MM.1S (cell line): ENCODE data around the gene OR10W1.

Experiments used
- DNase-seq: peaks from one replicate; pipeline ENCODE4 v3.0.0-alpha.2; 2015
- H2AFZ ChIP-seq: fragments of 300-600 bp; sonication (generic); 2 replicates; pipeline ENCODE4 v1.6.0; 2016; ENCODE audit warnings: antibody characterized with exemption, low read length
- H3F3A ChIP-seq: fragments of 300-600 bp; sonication (generic); 2 replicates; pipeline ENCODE4 v1.6.1; 2016; ENCODE audit warnings: mild to moderate bottlenecking, antibody characterized with exemption, low read length, moderate library complexity, mixed read lengths; ENCODE audit not compliant: insufficient read depth
- H3K27ac ChIP-seq: fragments of 300-600 bp; sonication (generic); 2 replicates; pipeline ENCODE4 v1.5.1; 2016; ENCODE audit warnings: mild to moderate bottlenecking, low read length
- H3K27me3 ChIP-seq: fragments of 300-600 bp; sonication (generic); replicated peaks from 2 replicates; pipeline ENCODE4 v1.6.0; 2016; ENCODE audit warnings: low read length; ENCODE audit not compliant: insufficient read depth
- H3K36me3 ChIP-seq: fragments of 300-600 bp; sonication (generic); replicated peaks from 2 replicates; pipeline ENCODE4 v1.6.1; 2016; ENCODE audit warnings: mild to moderate bottlenecking, low read length, mixed read lengths; ENCODE audit not compliant: insufficient read depth
- H3K4me1 ChIP-seq: fragments of 300-600 bp; sonication (generic); 2 replicates; pipeline ENCODE4 v1.6.1; 2016; ENCODE audit warnings: low read length, mixed read lengths
- H3K4me2 ChIP-seq: fragments of 300-600 bp; sonication (generic); 2 replicates; pipeline ENCODE4 v1.6.0; 2016; ENCODE audit warnings: low read depth, low read length
- H3K4me3 ChIP-seq: fragments of 300-600 bp; sonication (generic); 2 replicates; pipeline ENCODE4 v1.5.1; 2016; ENCODE audit warnings: low read length, mixed read lengths
- H3K79me2 ChIP-seq: fragments of 300-600 bp; sonication (generic); 2 replicates; pipeline ENCODE4 v1.6.1; 2016; ENCODE audit warnings: mixed run types, low read length, mixed read lengths
- H3K9ac ChIP-seq: fragments of 300-600 bp; sonication (generic); 2 replicates; pipeline ENCODE4 v1.6.1; 2016; ENCODE audit warnings: low read length, mixed read lengths
- H3K9me2 ChIP-seq: fragments of 300-600 bp; sonication (generic); replicated peaks from 2 replicates; pipeline ENCODE4 v1.6.1; 2016; ENCODE audit warnings: mild to moderate bottlenecking, low read length, mixed read lengths; ENCODE audit not compliant: insufficient read depth
- H3K9me3 ChIP-seq: fragments of 300-600 bp; sonication (generic); replicated peaks from 2 replicates; pipeline ENCODE4 v1.6.1; 2016; ENCODE audit warnings: mild to moderate bottlenecking, low read length, mixed read lengths; ENCODE audit not compliant: insufficient read depth
- H4K20me1 ChIP-seq: fragments of 300-600 bp; sonication (generic); 2 replicates; pipeline ENCODE4 v1.6.1; 2016; ENCODE audit warnings: mild to moderate bottlenecking, low read length, moderate library complexity, mixed read lengths; ENCODE audit not compliant: insufficient read depth
- EZH2 ChIP-seq: fragments of 300-600 bp; sonication (generic); optimal IDR thresholded peaks from 2 replicates; pipeline ENCODE3; 2017; ENCODE audit warnings: low read depth, mild to moderate bottlenecking, antibody characterized with exemption, low read length, mixed read lengths
- EZH2phosphoT487 ChIP-seq: fragments of 300-600 bp; sonication (generic); IDR thresholded peaks from 2 replicates; pipeline ENCODE4 v1.6.1; 2018; ENCODE audit warnings: antibody characterized with exemption, low read length
- TF ChIP-seq, protein P1 (sequence below): fragments of 300-600 bp; sonication (generic); IDR thresholded peaks from 2 replicates; pipeline ENCODE4 v1.5.1; 2016; ENCODE audit warnings: antibody characterized with exemption, low read length, mixed read lengths

The OR10W1 gene

DNA sequence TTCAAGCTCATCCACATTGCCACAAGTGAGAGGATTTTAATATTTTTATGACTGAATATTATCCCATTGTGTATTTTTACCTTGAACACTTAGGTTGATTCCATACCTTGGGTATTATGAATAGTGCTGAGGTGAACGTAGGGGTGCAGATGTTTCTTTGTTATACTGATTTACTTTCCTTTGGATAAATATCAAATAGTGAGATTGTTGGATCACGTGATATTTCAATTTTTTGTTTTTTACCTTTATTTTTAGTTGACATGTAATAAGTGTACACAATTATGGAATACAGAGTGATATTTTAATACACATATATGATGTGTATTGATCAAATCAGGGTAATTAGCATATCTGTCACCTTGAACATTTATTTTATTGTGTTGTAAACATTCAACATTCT lies 8.1 kb downstream of the OR10W1 start:
- no peaks in the 10 kb centered on the region for H3K4me1 ChIP-seq
- H3K4me2 ChIP-seq: no peak overlapping the region
- no peaks in the 10 kb centered on the region for H3K27me3 ChIP-seq
- H3K36me3 ChIP-seq: no peaks in the 10 kb centered on the region
- H3F3A ChIP-seq: no peaks in the 10 kb centered on the region
- no peaks in the 10 kb centered on the region for H3K79me2 ChIP-seq
- H3K9me2 ChIP-seq: no peaks in the 10 kb centered on the region
- TF ChIP-seq EZH2phosphoT487 (no peak), EZH2 (no peak)
- TF ChIP-seq, protein P1, sequence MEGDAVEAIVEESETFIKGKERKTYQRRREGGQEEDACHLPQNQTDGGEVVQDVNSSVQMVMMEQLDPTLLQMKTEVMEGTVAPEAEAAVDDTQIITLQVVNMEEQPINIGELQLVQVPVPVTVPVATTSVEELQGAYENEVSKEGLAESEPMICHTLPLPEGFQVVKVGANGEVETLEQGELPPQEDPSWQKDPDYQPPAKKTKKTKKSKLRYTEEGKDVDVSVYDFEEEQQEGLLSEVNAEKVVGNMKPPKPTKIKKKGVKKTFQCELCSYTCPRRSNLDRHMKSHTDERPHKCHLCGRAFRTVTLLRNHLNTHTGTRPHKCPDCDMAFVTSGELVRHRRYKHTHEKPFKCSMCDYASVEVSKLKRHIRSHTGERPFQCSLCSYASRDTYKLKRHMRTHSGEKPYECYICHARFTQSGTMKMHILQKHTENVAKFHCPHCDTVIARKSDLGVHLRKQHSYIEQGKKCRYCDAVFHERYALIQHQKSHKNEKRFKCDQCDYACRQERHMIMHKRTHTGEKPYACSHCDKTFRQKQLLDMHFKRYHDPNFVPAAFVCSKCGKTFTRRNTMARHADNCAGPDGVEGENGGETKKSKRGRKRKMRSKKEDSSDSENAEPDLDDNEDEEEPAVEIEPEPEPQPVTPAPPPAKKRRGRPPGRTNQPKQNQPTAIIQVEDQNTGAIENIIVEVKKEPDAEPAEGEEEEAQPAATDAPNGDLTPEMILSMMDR: no peak
- no peak for DNase-seq
- no peak overlapping the region for H3K9ac ChIP-seq
- H2AFZ ChIP-seq: 0 out of 2 replicates have a peak overlapping the region, but pooled peaks have one; percentile 15
- H4K20me1 ChIP-seq: no peaks in the 10 kb centered on the region
- no peaks in the 10 kb centered on the region for H3K9me3 ChIP-seq
- H3K27ac ChIP-seq: no peak overlapping the region
- H3K4me3 ChIP-seq: no peak overlapping the region

DNA sequence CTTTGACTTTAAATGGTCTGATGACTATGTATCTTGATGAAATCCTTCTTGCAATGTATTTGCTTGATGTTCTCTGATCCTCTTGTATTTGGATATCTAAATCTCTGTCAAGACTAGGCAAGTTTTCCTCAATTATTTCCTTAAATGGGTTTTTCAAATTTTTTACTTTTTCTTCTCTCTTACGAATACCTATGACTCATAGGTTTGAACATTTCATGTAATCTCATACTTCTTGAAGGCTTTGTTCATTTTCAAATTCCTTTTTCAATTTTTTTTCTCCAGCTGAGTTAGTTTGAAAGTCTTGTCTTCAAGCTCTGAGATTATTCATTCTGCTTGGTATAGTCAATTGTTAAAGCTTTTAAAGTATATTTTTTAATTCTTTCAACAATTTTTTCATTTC lies 13.1 kb downstream of the OR10W1 start:
- no peaks in the 10 kb centered on the region for H3K27me3 ChIP-seq
- H3K4me2 ChIP-seq: no peak overlapping the region
- H3K9me2 ChIP-seq: no peaks in the 10 kb centered on the region
- no peak for DNase-seq
- H3K4me1 ChIP-seq: no peaks in the 10 kb centered on the region
- H4K20me1 ChIP-seq: no peaks in the 10 kb centered on the region
- no peak for TF ChIP-seq EZH2phosphoT487
- no peak for TF ChIP-seq EZH2
- TF ChIP-seq, protein P1: no peak
- H3K9me3 ChIP-seq: no peaks in the 10 kb centered on the region
- H3K9ac ChIP-seq: no peak overlapping the region
- no peak overlapping the region for H3K27ac ChIP-seq
- H3F3A ChIP-seq: no peaks in the 10 kb centered on the region
- no peaks in the 10 kb centered on the region for H3K79me2 ChIP-seq
- H2AFZ ChIP-seq: no peak overlapping the region
- H3K4me3 ChIP-seq: no peak overlapping the region
- H3K36me3 ChIP-seq: no peaks in the 10 kb centered on the region

DNA sequence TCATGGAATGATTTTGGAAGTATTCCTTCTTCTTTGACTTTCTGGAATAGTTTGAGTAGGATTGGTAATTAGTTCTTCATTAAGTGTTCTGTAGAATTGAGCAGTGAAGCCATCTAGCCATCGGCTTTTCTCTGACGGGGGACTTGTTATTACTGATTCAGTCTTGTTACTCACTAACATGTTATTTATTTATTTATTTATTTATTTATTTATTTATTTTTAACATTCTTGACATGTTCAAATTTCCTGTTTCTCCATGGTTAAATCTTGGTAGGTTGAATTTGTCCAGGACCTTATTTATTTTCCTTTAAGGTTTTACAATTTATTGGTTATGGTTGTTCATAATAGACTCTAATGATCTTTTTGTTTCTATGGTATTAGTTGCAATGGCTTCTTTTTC lies 24.1 kb downstream of the OR10W1 start:
- H3K9me2 ChIP-seq: no peaks in the 10 kb centered on the region
- no peaks in the 10 kb centered on the region for H3K27me3 ChIP-seq
- no peaks in the 10 kb centered on the region for H3K4me1 ChIP-seq
- no peaks in the 10 kb centered on the region for H3K36me3 ChIP-seq
- no peak overlapping the region for H2AFZ ChIP-seq
- H3K9ac ChIP-seq: no peak overlapping the region
- DNase-seq: no peak
- no peaks in the 10 kb centered on the region for H3K79me2 ChIP-seq
- no peaks in the 10 kb centered on the region for H4K20me1 ChIP-seq
- H3F3A ChIP-seq: no peaks in the 10 kb centered on the region
- TF ChIP-seq EZH2 (no peak), EZH2phosphoT487 (no peak)
- TF ChIP-seq, protein P1: no peak
- no peaks in the 10 kb centered on the region for H3K9me3 ChIP-seq
- H3K4me3 ChIP-seq: no peak overlapping the region
- no peak overlapping the region for H3K27ac ChIP-seq
- no peak overlapping the region for H3K4me2 ChIP-seq
